ENCODE results near the gene CA10.
A peak's percentile ranks its signal among the peaks of the same experiment; 100 is the strongest.

CA10 gene

DNA sequence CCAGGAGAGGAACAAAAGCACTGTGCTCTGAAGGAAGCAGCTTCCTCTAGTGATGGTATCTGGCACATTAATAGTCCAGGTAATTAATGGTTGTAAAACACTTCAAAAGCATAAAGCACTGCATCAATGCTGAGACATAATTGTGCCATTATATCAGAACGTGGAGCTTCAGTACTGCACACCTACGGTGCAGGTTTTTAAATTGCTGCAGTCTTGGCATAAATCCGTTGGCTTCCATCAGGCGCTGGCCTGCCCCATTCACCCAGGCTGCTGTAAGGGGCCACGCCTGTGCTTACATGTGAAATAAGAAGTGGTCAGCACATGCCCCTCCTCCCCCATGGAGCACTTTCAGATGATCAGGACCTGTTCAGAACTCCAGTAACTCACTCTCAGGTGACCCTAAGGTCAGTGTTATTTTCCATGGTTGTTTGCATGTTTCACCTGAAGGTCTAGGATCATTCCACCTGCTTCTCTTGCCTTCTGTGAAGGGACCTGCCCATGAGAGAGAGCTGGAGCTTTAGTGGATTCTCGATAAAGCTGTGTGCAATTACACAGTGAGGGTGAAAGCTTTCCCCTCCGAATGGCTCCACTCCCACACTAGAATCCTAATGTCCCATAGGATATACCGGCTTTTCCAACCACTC is 345.3 kb downstream of the CA10 start:
- no peak for DNase-seq

DNA sequence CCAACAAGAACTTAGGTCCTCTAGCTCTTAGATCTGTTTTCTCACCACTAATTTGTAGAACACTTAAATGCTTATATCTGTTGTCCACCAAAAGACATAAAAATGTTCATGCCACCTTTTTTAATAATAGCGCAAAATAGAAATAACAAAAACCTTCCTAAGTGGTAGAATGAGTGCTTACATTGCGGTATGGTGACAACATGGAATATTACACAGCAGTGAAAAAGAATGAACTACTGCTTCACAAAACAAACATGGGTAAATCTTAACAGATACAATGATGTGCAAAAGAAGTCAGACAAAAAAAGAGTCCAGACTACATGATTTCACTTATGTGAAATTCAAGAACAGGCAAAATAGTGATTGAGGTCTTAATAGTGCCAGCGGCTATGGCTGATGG is 351.1 kb downstream of the CA10 start:
- DNase-seq, result no peak

DNA sequence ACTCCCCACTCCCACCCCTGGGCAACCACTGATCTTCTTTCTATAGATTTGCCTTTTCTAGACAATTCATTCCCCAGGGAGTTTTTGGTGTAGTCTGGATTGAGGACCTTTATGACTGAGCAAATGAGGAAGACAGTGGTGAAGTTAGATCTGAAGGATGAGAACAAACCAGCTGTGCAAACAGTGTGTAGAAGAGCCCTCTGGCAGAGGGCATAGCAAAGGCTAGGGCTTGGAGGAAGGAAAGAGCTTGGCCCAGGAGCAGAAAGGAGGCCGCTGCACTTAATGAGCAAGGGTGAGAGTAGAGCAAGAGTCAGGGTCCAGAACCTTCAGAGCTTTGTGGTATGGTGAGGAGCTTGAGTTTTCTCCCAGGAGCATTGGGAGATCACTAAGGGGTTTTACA is 352.7 kb downstream of the CA10 start:
- DNase-seq, result no peak

DNA sequence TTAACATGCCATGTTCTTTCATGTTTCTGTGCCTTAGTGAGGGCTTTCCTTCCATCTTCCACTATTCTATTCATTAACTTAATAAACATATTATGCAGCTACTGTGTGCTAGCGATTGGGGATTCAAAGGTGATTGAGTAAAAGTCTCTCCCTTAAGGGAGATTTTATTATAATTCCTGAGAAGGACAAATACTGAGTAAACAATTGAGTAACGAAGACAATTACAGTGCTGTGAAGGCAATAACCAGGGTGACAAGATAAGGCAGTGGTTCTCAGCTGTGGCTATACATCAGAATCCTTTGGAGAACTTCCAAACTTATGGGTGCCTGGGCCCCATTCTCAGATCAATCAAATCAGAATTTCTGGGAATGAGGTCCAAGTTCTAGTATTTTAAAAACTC is 353.3 kb downstream of the CA10 start:
- DNase-seq, result no peak

DNA sequence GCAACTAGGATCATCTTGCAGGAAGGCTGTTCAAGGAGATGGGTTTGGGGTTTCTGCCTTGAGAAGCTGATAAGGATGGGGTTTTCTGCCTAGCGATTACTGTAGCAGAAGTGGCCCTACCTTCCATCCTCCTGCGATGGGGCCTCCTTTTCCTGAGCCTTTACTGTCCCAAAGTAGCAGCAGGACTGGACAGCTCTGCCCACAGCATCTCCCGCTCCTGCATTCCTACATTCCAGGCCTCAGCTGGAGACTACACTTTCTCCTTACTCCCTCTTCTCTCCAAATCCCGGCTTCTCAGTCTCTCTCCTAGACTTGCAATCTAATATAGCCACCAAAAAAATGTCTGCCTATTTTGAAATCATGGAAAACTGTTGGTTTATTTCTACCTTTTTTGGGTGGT is 355.4 kb downstream of the CA10 start:
- DNase-seq, result no peak

DNA sequence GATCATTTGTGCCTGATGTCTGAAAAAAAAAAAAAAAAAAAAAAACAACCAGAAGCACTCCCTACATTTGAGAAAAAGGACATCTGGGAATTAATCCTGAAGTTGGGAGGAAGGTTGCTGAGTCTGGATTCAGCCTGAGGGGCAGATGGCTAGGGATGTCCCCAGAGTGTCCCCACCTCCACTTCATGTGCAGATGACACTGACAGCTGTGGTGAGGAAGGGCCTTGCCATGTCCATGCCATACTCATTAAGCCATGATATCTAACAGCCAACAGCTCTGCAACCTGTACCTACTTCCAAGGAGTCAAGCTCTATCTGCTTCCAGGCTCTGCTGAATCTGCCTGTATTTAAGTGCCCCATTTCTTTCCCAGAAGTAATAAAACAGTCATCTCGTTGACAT is 356.0 kb downstream of the CA10 start:
- DNase-seq, result no peak

DNA sequence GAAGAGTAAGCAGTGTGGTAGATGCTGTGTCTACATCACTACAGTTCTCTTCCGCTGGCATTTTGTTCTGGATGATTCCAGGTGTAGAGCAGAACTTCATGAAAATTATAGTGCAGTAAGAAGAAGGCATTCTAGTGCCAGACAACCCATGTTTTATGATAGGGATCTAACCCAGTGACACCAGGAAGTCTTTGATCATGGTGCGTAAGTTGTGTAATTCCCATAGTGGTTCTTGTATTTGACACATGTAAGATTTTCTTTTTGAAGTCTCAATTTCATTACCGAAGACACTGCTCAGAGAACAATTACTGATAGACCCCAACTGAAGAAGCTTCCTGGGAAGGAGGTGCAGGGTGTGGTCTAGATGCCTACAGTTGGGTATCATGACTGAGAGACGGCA is 356.9 kb downstream of the CA10 start:
- no peak for DNase-seq

DNA sequence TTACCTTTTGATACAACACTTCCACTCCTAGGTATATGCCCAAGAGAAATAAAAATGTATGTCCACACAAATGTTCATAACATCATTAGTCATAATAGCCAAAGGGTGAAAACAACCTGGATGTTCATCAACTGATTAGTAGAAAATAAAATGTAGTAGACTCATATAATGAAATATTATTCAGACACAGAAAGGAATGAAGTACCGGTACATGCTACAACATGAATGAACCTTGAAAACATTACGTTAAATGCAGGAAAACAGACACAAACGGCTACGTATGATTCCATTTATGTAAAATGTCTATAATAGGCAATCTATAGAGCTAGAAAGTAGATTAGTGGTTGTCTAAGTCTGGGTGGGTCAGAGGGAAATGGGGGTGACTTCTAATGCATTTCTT is 358.5 kb downstream of the CA10 start:
- DNase-seq, result no peak

DNA sequence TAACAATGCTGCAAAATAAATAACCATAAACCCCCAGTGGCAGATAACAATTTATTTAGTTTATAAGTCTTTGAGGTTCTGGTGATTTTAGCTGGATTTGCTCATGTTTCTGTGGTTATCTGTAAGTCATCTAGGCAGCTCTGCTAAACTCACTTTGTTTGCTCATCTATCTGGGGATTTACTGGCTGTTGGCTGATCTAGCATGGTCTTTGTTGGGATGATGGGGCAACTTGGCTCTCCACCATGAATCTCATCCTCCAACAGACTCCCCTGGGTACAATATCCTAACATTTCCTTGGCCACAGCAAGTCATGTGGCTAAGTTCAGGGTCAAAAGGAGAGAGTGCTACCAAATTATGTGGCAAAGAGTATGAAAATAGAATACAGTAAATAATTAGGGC is 359.3 kb downstream of the CA10 start:
- no peak for DNase-seq

DNA sequence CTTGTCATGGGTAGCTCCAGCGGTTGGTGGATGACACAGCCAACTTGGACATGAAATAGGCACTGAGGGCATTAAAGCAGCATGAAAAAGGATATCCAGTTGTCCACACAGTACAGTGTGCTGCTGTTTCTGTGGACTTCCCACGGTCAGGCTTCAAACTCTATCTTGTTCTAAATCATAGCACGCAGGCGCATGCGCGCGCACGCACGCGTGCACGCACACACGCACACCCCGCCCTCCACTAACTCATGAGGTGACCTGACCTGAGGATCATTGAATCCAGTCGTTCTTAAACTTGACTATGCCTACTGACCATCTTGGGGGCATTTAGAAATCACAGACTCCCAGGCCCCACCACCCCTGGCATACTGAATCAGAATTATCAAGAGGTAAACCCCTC is 361.4 kb downstream of the CA10 start:
- DNase-seq, result no peak

DNA sequence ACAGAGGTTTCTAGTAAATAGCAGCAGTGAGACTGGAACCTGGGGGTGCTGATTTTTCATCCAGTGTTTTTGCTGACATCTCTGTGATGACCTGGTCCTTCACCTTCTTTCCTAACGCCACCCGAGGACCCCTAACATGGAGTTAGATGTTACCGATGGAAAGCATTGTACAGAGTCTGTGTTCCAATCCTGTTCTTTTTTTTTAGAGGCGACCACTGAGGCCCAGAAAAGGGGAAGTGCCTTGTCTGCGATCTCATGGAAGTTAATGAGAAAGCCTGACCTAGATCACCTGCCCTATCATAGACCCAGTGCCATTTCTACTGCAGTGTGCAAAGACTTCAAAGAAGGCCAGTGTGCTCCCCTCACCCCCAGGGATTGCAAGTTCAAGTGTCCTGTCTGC is 362.5 kb downstream of the CA10 start:
- no peak for DNase-seq

DNA sequence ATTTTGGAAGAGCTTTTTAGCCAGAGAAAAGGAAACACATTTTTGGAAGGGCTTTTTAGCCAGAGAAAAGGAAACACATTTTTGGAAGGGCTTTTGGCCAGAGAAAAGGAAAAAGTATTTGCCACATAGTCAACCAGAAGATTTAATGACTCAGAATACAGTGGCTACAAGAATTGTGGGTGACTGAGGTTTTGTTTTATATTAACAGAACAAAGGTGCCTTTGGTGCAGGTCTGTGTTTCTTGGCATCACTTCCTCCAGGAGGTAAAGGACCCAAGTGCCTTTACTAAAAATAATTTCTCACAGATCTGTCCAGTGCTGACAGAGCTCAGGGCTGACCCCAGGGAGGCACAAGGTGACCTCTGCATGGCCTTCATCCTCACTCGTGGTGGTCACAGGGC is 363.1 kb downstream of the CA10 start:
- DNase-seq, result no peak

DNA sequence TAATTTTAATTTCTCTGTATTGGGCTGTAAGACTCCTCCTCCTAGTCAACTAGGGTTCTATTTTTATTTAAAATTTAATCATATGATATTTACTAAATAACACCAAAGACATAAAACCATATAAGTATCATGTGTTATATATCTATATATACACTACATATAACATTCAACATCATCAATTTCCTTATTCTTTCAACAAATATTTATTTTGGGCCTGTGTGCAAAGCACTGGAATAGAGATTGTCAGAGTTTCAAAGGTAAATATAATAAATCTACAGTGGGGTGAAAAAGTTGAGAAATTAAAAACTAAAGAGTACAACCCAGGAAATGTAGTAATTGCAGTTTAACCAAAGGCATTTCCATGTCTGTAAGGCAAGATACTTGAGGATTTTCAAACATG is 364.0 kb downstream of the CA10 start:
- DNase-seq, result no peak

DNA sequence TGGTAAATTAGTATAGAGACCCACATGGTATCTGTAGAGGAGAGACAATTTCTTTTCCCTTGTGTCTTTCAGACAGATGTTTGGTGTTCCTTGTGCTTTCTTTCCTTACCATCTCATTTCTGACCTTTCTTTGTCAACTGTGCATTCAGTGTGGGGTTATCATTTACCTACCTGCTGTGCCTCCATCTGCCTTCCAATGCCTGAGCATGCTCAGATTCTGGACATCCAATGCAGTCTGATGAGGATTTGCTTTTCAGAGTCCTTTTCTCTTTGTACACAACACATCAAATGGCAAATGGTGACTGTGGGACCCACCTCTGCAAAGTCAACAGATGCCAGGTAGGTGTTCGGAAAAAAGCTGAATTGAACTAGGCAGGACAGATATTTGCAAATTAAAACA is 364.8 kb downstream of the CA10 start:
- no peak for DNase-seq

DNA sequence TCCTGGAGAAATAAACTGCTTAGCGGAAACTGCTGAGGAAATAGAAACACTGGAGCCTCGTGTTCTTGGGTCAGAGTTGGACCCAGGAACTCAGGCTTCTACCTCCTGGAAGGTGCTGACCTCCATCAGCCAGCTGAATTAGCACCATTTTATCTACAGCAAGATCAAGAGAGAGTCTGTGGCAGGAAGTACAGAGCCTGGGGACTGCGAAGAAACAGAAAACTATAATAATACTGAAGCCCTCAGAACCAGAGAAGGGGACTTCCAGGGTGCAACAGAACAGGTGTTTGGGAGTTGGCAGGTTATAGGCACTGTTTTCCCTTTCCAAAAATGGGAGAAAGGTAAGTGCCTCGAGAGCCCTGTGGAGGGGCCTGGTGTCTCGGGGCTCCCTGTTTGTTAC is 379.7 kb downstream of the CA10 start:
- DNase-seq, result no peak

DNA sequence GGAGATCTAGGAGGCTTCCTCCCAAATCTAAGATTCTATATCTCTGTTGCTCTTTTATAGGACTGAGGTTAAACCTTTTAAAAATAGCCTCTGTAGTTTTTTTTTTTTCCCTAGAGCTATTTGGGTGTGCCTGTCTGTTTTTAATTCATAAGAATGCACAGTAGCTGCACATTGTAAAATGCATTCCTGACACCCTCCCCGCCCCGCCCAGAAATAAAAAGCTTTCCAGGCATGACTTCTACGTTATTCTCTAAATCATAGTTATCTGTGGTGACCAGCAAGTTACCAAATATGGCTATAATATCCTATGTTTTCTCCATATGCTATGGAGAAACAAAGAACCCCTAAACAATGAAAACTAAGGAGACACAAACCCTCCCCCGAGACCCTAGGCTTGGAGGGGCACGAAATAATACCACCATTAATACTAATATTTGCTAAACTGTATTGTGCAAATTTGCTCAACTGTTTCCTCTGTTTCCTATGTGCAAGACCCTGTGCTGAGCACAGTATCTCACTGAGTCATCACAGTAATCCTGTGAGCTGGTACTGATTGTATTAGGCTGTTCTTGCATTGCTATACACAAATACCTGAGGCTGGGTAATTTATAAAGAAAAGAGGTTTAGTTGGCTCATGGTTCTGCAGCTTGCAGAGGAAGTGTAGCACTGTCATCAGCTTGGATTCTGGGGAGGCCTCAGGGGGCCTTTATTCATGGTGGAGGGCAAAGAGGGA is 388.3 kb downstream of the CA10 start:
- no peak for DNase-seq

DNA sequence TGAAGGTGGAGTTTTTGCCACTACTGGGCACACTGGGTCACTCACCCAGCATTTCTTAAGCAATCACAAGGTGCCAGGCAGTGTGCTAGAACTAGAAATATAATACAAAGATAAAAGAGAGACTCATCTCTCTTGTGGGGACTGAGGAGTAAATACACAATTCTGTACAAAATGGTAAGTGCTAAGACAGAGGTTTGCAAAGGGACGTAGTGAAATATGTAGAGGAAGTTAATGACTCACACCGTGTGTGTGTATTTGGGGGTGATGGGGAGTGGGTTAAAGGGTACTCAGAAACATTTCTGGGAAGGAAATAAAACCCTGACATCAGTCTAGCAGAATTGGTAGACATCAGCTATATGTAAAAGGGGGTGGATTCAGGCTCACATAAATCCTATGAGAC is 389.3 kb downstream of the CA10 start:
- no peak for DNase-seq

DNA sequence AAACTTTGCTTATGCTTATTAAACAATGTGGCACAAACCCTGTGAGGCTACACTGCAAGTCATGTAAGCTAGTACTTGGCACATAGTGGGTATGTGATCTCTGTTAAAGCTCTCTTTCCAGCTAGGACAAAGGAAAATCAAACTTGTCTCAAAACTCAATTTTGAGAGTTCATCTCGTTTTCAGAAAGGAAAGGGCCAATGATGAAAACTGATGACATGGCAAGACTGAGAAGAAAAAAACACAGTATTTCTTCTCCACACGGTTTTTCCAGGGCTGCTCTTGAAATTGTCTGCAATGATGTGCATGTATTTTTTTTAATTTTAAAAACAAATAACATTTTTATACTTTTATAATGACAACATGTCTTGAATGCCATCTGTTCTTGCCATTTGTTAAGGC is 389.8 kb downstream of the CA10 start:
- no peak for DNase-seq

DNA sequence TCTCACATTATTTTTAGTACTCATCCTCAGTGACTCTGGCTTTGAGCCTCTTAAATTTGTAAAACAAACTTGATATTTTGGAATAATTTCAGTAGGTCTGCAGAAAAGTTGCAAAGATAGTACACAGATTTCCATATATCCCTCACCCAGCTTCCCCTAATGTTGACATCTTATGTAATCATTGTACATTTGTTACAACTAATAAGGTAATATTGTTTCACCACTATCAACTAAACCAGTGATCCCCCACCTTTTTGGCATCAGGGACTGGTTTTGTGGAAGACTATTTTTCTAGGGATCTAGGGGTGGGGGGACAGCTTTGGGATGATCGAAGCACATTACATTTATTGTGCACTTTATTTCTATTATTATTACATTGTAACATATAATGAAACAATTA is 391.2 kb downstream of the CA10 start:
- DNase-seq, result no peak

DNA sequence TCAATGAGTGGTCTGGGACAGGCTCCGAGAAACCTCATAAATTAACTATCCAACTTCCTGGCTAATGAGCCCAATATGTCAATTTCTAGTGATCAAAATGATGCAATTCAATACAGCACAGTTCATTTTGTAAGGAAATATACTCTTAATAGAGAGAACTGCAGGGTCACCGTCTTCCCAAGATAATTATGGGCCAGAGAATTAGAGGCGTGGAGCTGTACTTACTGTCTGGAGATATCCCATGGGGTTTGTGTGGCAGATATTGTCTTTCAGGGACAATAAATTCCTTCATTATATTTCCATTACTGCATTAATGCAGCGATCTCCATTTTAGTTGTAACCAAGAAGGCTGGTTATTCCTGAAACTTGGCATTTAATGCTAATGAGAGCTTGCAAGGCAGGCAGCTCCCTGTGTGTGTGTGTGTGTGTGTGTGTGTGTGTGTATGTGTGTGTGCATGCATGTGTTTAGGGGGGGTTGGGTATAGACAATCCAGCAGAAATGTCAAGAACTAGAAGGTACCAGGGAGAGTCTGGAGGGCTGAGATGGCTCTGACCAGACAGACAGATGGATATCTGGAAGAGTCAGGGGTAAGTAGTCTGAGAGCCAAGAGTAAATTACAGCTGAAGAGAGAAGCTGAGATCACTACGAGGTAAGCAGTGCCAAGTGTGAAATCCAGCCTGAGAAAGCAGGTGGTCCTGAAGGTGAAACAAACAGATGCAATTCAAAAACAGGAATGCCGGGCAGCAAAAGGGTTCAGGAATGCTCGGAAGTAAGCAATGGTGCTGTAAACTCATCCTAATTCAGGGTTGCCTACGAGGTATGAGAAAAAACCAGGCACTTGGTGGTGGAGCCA is 393.0 kb downstream of the CA10 start:
- DNase-seq, result no peak

DNA sequence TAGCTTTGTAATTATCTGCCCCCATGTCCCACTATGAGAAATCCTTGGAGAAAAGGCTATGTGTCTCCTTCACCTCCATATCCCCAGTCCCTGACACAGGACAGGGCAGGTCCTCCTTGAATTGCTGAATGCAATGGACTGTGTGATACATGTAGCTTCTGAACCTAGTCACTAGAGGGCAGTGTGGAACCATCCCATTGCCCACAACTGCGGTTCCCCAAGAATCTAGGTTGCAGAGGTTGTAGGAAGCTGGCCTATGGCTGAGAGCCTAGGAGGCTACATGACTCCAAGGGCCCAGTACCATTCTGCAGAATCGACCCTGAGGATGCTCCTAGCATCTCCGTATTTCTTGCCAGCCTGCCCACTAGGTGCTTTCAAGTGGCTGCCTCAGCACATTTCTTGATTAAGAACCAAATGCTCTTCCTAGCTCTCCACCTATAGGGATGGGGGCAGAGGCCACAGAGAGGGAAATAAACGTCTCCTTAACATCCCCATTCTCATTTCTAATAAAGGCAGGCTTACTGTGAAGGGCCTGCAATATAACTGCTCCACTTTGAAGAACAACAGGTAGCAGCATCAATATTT is 394.0 kb downstream of the CA10 start:
- DNase-seq, result peak; percentile 58

DNA sequence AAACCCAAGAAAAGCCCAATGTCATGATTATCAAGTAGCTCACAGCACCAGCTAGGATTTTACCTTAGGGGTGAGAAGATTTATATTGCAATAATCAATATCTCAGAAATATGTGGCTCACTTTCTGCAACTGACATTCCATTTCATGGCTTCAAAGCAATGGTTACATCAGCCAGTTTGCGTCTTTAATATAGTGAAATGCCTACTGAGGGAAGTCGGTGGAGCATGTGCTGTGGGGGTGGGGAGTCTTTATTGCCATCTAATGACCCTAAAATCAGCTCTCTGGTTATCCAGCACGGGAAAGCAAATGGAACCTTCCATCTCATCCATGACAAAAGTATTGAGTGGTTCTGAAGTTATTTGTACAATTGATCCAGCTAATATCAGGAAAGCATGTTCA is 395.5 kb downstream of the CA10 start:
- DNase-seq, result no peak

DNA sequence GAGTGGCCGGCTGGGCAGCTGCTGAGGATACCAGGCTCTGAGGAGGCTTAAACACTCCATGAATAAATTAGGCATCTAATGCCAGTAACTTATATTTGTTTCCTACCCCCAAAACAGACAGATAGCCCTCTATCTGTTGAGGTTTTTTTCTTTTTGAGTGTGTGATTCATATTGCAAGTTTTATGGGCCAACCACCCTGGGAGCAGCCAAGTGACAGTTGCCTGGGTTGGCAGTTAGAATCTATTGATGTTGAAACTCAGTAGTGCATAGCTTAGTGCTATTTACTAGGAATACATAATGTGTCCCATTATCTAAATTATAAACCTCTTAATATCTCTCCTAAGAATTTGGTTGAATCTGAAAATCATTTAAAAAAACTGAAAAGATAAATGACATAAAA is 397.4 kb downstream of the CA10 start:
- no peak for DNase-seq

DNA sequence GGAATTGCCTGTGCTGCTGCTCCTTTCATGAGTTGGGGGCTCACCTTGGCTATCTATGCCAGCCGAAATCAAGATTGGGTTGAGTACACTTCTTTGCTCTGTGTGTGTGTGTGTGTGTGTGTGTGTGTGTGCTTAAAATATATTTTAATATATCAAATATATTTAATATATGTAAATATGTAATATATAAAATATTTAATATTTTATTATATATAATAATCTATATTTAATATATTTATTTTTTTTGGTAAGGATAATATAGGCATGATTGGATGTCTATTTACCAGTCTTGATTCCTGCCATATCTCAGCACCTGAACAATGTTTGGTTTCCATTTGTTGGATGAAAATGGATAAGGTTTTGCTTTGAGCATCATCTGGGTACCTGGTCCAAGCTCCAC is 399.3 kb downstream of the CA10 start:
- DNase-seq, result no peak

Data from left hindlimb (tissue), 1 donor.